Activated CD4-positive, alpha-beta T cell treated with anti-CD3 and anti-CD28 coated beads for 36 hours (primary cell): Measurements from ENCODE around the gene ARID1B. TPM values are rescaled to one million over a fixed set of nuclear protein-coding genes. Genes with fewer than 3 reads are reported as not detected.
A peak's percentile ranks its signal among the peaks of the same experiment; 100 is the strongest.

Experiments
- ATAC-seq: fragments of 200-7000 bp; cut with Tn5 transposase; one replicate; pipeline ENCODE4 v1.10.0; 2021; ENCODE audit warnings: mild to moderate bottlenecking, moderate library complexity
- CTCF ChIA-PET: fragments of 350-600 bp; sonication (Branson Sonifier 250); formaldehyde crosslinking; loops from one replicate; lab custom pipeline; 2021; ENCODE audit warnings: antibody characterized with exemption; lab: Charles Lee
- POLR2A ChIA-PET: fragments of 350-600 bp; sonication (Branson Sonifier 250); formaldehyde crosslinking; loops from one replicate; lab custom pipeline; 2021; ENCODE audit warnings: antibody characterized with exemption, inconsistent platforms; lab: Charles Lee
- DNase-seq: peaks from one replicate; pipeline ENCODE4 v3.0.0-alpha.2; 2020
- H3K27ac Mint-ChIP-seq: one replicate; pipeline ENCODE4 v1.8.0; 2021; ENCODE audit warnings: mixed read lengths
- H3K27me3 Mint-ChIP-seq: one replicate; pipeline ENCODE4 v1.8.0; 2021; ENCODE audit warnings: mixed read lengths
- H3K36me3 Mint-ChIP-seq: one replicate; pipeline ENCODE4 v1.8.0; 2021; ENCODE audit warnings: low read depth, mixed read lengths
- H3K4me1 Mint-ChIP-seq: one replicate; pipeline ENCODE4 v1.8.0; 2021; ENCODE audit warnings: mixed read lengths
- H3K4me3 Mint-ChIP-seq: one replicate; pipeline ENCODE4 v1.8.0; 2021; ENCODE audit warnings: mild to moderate bottlenecking, moderate library complexity, mixed read lengths
- H3K9me3 Mint-ChIP-seq: one replicate; pipeline ENCODE4 v1.8.0; 2021; ENCODE audit warnings: low read depth, mixed read lengths
- intact Hi-C, 2 experiments: fragments of 100-400 bp; cut with DNase I in 1 of 2; cut with micrococcal nuclease in 1 of 2; formaldehyde crosslinking; loops; one replicate each; pipeline versions ENCODE4 v1.14.2 to v1.15.1; 2022 to 2024; cut with DNase I, micrococcal nuclease
- total RNA-seq, 2 experiments: library from RNA; stranded (reverse); gene quantifications; one replicate each; pipeline ENCODE4 v1.2.3, GENCODE V29; 2021

The ARID1B gene
- total RNA-seq, 2 experiments from 2014 or later, result 42.2 to 53.6 TPM

DNA sequence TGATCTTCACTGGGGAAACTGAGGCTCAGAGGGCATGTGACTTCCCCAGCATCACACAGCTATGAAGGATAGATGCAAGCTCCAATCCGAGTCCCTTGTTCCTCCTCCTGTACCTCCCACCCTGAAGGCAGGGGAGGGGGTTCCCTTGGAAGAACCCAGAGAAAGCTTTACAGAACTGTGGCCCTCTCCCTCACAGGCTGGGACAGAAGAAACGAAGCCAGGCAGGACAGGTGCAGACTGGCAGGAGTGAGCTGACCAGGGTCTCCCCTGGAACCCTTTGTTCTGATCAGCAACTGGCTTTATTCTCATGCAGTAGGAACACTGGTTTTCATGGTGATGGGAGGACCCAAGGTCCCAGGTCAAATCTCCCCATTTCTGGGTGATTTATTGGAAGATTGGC, 456.0 kb downstream of the ARID1B start:
- ATAC-seq (no peak), DNase-seq (no peak)
- no peak overlapping the region for H3K4me3 Mint-ChIP-seq
- H3K27me3 Mint-ChIP-seq, result peaks cover 29% of the 10 kb centered on the region
- H3K9me3 Mint-ChIP-seq, result peaks cover under 1% of the 10 kb centered on the region
- H3K4me1 Mint-ChIP-seq, result peaks cover 18% of the 10 kb centered on the region
- ChIA-PET POLR2A (no interaction called here), CTCF (interaction anchor here (0.6 to 1.4 kb wide), 3 partner anchors 10 to 432 kb away, joined by 3 read pairs; no protein-coding TSS in a partner anchor)
- H3K27ac Mint-ChIP-seq, result no peak overlapping the region
- intact Hi-C loops, result loop anchor here in 1 of 2 experiments (5.0 kb wide), 1 partner anchor 59 kb away; no protein-coding TSS in a partner anchor
- no peaks in the 10 kb centered on the region for H3K36me3 Mint-ChIP-seq

DNA sequence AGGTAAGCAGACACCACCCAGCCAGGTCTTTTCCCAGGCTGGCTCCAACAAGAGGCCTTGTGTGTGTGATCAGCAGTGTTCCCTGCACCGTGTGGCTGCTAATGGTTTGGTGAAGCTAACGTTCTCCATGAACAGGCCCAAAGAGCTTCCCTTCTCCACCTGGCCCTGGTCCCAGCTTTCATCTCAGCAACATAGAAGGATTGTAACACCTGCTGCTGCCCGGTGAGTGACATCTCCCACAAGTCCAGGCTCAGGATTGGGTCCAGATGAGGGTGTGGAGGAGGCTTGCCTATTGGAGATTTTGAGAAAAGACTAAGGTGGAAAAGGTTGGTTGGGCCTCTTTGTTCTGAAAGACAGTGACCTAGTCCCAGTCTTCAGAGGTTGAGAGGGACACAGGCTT, 456.5 kb downstream of the ARID1B start:
- peaks cover 2% of the 10 kb centered on the region for H3K9me3 Mint-ChIP-seq
- H3K36me3 Mint-ChIP-seq, result no peaks in the 10 kb centered on the region
- ATAC-seq, result no peak
- ChIA-PET POLR2A (no interaction called here), CTCF (interaction anchor here (0.6 to 1.4 kb wide), 3 partner anchors 10 to 432 kb away, joined by 3 read pairs; no protein-coding TSS in a partner anchor)
- intact Hi-C loops, result loop anchor here in 1 of 2 experiments (2.0 to 5.0 kb wide), 2 partner anchors 41 to 59 kb away; no protein-coding TSS in a partner anchor
- H3K27ac Mint-ChIP-seq, result no peak overlapping the region
- DNase-seq, result no peak
- no peak overlapping the region for H3K4me3 Mint-ChIP-seq
- peaks cover 18% of the 10 kb centered on the region for H3K4me1 Mint-ChIP-seq
- peaks cover 29% of the 10 kb centered on the region for H3K27me3 Mint-ChIP-seq

DNA sequence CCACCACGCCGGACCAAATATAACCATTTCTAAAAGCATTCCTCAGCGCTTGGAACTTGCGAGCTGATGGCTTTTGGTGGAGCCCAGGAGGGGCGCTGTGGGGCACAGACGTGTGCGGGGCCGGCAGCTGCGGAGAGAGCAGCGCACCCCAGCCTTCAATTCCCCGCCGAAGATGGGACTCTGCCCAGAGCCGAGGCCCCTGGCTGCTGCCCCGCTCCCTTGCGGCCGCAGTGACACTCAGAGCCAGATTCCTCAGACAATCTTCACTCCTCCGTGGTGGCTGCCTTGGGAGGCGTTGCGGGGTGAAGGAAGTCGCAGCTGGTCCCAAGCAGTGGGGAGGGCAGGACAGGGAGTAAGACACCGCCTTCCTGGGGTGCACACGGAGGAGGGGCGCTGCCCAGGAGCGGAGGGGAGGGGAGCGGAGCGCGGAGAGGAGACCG, 458.4 kb downstream of the ARID1B start:
- no peaks in the 10 kb centered on the region for H3K36me3 Mint-ChIP-seq
- DNase-seq (peak; percentile 78), ATAC-seq (peak; percentile 93)
- ChIA-PET CTCF (interaction anchor here (0.6 to 2.5 kb wide), 21 partner anchors 8 to 1918 kb away, joined by 3 to 27 read pairs (median 4); no protein-coding TSS in a partner anchor), POLR2A (no interaction called here)
- H3K4me1 Mint-ChIP-seq, result peaks cover 16% of the 10 kb centered on the region
- H3K9me3 Mint-ChIP-seq, result peaks cover 2% of the 10 kb centered on the region
- peak overlapping the region; percentile 80 for H3K4me3 Mint-ChIP-seq
- peak overlapping the region; percentile 30 for H3K27ac Mint-ChIP-seq
- peaks cover 29% of the 10 kb centered on the region for H3K27me3 Mint-ChIP-seq
- intact Hi-C loops, result loop anchor here (2.0 to 5.0 kb wide), 2 partner anchors 37 to 39 kb away; no protein-coding TSS in a partner anchor

DNA sequence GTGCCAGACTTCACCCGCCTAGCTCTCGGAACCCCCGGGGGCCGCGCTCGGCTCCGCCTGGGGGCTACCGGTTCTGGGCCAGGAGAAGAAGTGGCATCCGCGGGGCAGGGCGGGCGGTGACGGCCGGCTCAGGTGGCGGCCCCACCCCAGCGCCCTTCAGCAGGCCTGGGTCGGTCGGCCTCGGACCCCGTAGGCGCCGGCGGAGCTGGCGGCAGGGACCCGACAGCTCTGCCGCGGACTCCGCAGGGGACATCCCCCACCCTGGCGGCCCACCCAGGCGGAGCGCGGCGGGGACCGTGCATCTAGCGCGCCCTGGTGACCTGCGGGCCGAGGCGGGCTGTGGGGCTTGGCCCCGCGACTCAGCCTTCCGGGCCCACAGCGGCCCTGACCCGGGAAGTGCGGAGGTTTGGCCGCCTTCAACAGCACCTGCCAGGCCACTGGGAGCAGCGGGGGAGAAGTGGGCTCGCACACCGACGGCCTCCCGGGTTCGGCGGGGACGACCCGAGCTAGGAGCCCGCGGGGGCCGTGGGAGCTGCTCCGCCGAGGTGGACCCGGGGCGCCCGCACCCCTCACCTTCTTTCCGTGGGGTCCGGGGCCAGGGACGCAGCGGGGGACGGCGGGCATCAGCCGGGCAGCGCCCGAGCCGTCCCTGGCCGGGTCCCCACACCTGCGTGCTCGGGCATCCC, 459.0 kb downstream of the ARID1B start:
- H3K4me3 Mint-ChIP-seq, result peak overlapping the region; percentile 80
- POLR2A ChIA-PET, result no interaction called here
- H3K27me3 Mint-ChIP-seq, result peaks cover 29% of the 10 kb centered on the region

DNA sequence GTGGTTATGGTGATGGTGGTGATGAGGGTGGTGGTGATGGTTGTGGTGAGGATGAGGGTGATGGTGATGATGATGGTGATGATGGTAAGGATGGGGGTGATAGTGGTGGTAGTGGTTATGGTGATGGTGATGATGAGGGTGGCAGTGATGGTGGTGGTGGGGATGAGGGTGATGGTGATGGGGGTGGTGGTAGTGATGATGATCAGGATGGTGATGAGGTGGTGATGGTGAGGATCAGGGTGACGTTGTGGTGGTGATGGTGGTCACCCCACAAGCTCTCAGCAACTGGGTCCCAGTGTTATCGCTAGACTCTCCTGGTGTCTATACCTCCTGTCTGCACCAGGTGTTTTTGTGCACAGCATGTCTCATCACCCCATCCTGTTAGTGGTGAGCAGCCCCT, 461.2 kb downstream of the ARID1B start:
- no peak for ATAC-seq
- CTCF ChIA-PET, result no interaction called here

More for the DNA sequence above, 459.0 kb downstream of the ARID1B start:
- no peaks in the 10 kb centered on the region for H3K36me3 Mint-ChIP-seq
- no peak overlapping the region for H3K27ac Mint-ChIP-seq
- peak; percentile 21 for DNase-seq
- intact Hi-C loops, result loop anchor here in 1 of 2 experiments (5.0 kb wide), 1 partner anchor 36 kb away; no protein-coding TSS in a partner anchor
- CTCF ChIA-PET, result interaction anchor here (0.7 to 2.5 kb wide), 17 partner anchors 9 to 1705 kb away, joined by 3 to 27 read pairs (median 5); no protein-coding TSS in a partner anchor
- H3K4me1 Mint-ChIP-seq, result peaks cover 16% of the 10 kb centered on the region
- H3K9me3 Mint-ChIP-seq, result peaks cover 2% of the 10 kb centered on the region
- peak; percentile 34 for ATAC-seq

DNA sequence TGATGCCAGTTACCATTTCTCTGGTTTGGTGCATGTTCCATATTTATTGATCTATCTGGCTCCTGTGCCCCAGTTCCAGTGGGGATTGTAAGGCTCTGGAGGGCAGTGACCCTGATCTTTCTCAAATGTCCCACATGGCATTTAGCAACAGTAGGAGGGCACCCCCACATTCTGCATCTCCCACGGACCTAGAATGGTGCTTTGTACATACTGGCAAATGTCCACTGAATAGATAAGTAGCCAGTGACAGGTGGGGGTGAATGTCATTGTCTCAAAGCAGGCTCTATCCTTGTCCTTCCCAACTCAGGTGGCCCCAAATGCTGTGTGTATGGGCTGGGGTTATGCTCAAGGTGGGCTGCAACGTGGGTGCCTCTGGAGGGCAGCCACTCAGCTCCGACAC, 462.0 kb downstream of the ARID1B start:
- H3K27ac Mint-ChIP-seq, result no peak overlapping the region
- ATAC-seq (no peak), DNase-seq (no peak)
- ChIA-PET CTCF (interaction anchor here (0.9 kb wide), 1 partner anchor 13 kb away, joined by 3 read pairs; no protein-coding TSS in a partner anchor), POLR2A (no interaction called here)
- H3K4me3 Mint-ChIP-seq, result no peak overlapping the region
- H3K9me3 Mint-ChIP-seq, result peaks cover 2% of the 10 kb centered on the region
- intact Hi-C loops, result loop anchor here in 1 of 2 experiments (5.0 kb wide), 1 partner anchor 33 kb away; no protein-coding TSS in a partner anchor
- H3K36me3 Mint-ChIP-seq, result no peaks in the 10 kb centered on the region
- H3K27me3 Mint-ChIP-seq, result peaks cover 20% of the 10 kb centered on the region
- peaks cover 14% of the 10 kb centered on the region for H3K4me1 Mint-ChIP-seq

More for the DNA sequence above, 461.2 kb downstream of the ARID1B start:
- peaks cover 2% of the 10 kb centered on the region for H3K9me3 Mint-ChIP-seq
- no peak overlapping the region for H3K4me3 Mint-ChIP-seq
- H3K27ac Mint-ChIP-seq, result no peak overlapping the region
- H3K36me3 Mint-ChIP-seq, result no peaks in the 10 kb centered on the region
- H3K4me1 Mint-ChIP-seq, result peaks cover 16% of the 10 kb centered on the region
- H3K27me3 Mint-ChIP-seq, result peaks cover 22% of the 10 kb centered on the region
- POLR2A ChIA-PET, result no interaction called here
- no peak for DNase-seq
- intact Hi-C loops, result loop anchor here in 1 of 2 experiments (5.0 kb wide), 1 partner anchor 34 kb away; no protein-coding TSS in a partner anchor

DNA sequence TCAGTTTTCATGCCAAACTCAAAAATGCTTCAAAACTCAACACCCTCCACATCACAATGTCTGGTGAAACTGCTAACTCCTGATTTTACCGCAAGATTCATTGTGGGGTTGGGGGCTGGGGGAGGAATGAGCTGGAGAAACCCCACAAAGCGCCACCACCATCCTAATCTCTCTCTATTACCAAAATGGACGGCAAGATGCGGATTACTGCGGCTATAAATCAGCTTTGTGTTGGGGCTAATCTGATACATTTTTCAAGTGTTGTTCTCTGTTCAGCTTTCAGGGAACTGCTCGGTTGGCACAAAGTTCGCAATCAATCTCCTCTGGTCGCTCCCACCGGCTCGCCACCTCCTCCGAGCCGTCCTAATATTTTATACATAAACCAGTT, 462.5 kb downstream of the ARID1B start:
- Mint-ChIP-seq H3K4me1 (peaks cover 12% of the 10 kb centered on the region), H3K27ac (no peak overlapping the region), H3K9me3 (peaks cover 2% of the 10 kb centered on the region), H3K36me3 (no peaks in the 10 kb centered on the region), H3K27me3 (peaks cover 18% of the 10 kb centered on the region), H3K4me3 (no peak overlapping the region)
- ChIA-PET CTCF (interaction anchor here (0.7 to 0.9 kb wide), 2 partner anchors 11 to 13 kb away, joined by 3 read pairs; no protein-coding TSS in a partner anchor), POLR2A (interaction anchor here (0.6 kb wide), 1 partner anchor 1821 kb away, joined by 7 read pairs; no protein-coding TSS in a partner anchor)
- intact Hi-C loops, result loop anchor here in 1 of 2 experiments (5.0 kb wide), 1 partner anchor 33 kb away; no protein-coding TSS in a partner anchor
- DNase-seq (no peak), ATAC-seq (no peak)

DNA sequence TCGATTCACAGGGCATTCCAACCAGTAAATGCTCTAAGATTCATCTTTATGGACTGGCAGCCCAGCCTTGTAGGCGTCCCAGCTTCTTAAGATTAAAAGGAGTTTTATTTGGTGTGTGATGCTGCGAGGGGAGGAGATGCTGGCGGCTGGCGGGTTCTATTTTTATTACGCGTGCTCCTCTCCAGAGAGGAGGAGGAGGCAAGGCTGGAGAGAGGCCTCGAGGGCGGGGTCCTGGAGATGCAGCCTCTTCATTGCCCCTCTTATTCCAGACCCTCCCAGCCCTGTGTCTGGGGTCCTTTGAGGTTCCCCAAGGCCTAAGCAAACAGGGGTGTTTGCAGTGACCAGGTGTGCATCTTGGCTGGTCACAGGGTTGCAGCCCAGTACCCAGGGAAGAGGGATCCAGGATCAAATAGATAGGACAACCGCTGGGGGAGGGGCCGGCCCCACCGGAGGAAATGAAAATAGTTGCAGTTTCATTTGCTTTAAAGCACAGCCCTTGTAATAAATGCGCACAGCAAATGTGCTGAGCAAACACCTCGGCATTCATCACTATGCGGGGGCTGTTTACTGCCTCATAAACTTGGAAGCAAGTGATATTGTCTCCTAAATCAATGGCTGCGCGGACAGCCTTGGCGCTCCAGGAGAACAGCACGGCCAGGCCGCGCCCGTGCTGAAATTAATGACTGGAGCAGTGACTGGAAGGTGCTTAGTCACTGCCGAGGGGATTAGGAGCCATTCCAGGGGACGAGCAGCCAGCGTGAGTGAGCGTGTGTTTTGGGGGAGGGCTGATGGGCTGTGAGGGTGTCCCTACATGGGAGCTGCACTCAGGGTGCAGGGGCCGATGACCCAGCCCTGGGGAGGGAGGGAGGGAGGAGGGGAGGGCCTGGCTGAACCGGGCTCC, 463.1 kb downstream of the ARID1B start:
- no peaks in the 10 kb centered on the region for H3K36me3 Mint-ChIP-seq
- no peak overlapping the region for H3K27ac Mint-ChIP-seq
- peaks cover 15% of the 10 kb centered on the region for H3K27me3 Mint-ChIP-seq
- CTCF ChIA-PET, result interaction anchor here (0.7 to 0.9 kb wide), 2 partner anchors 12 to 14 kb away, joined by 3 read pairs; no protein-coding TSS in a partner anchor
- ATAC-seq (no peak), DNase-seq (peak; percentile 16)
- H3K9me3 Mint-ChIP-seq, result peaks cover 2% of the 10 kb centered on the region
- H3K4me3 Mint-ChIP-seq, result no peak overlapping the region
- POLR2A ChIA-PET, result interaction anchor here (0.6 kb wide), 1 partner anchor 1822 kb away, joined by 7 read pairs; no protein-coding TSS in a partner anchor
- H3K4me1 Mint-ChIP-seq, result peaks cover 7% of the 10 kb centered on the region
- intact Hi-C loops, result no loop called here

DNA sequence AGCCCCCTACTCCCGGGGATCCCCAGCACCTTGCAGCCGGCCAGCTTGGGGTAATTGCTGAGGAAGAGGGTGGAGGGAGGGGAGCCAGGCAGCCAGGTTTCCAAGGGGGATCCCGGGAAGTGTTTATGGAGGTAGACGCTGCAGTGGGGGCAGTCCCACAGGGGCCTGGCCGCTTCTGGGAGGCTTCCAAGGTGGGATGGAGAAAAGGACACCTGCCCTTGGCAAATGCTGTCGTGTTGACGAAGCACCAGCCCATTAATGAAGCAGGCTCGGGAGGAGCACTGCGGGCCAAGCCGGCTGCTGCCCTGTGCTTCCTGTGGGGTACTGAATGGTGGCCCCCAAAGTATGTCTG, 463.8 kb downstream of the ARID1B start:
- Mint-ChIP-seq H3K9me3 (peaks cover 2% of the 10 kb centered on the region), H3K27ac (no peak overlapping the region), H3K27me3 (peaks cover 10% of the 10 kb centered on the region), H3K4me1 (peaks cover 2% of the 10 kb centered on the region), H3K4me3 (no peak overlapping the region), H3K36me3 (no peaks in the 10 kb centered on the region)
- CTCF ChIA-PET, result no interaction called here
- intact Hi-C loops, result no loop called here
- DNase-seq (no peak), ATAC-seq (no peak)
- POLR2A ChIA-PET, result no interaction called here

DNA sequence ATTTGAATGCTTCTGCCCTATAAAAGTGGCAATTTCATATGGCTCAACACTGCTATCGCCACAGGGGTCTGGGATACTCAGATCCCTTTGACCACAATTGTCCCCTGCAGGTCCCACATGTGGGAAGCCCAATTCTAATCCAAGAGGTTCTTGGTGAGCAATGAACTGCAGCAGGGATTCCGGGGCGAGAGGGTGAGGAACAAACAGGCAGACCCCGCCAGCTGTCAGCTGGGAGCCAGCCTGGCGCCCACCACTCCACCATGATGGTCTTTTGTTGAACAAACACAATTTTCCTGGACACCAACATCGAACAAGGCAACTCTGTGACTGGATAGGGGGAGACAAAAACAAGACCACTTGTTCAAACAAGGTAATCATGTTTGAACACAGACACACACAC, 465.6 kb downstream of the ARID1B start:
- Mint-ChIP-seq H3K4me3 (no peak overlapping the region), H3K27me3 (peaks cover 2% of the 10 kb centered on the region), H3K4me1 (peaks cover 2% of the 10 kb centered on the region), H3K36me3 (no peaks in the 10 kb centered on the region), H3K9me3 (peaks cover 2% of the 10 kb centered on the region), H3K27ac (no peak overlapping the region)
- intact Hi-C loops, result no loop called here
- DNase-seq (no peak), ATAC-seq (no peak)
- POLR2A ChIA-PET, result no interaction called here
- CTCF ChIA-PET, result interaction anchor here (0.7 kb wide), 1 partner anchor 15 kb away, joined by 4 read pairs; no protein-coding TSS in a partner anchor
